Peyer's patch (tissue), 4 donors: ENCODE measurements around the gene TMEM119.

Source experiments
- CTCF ChIP-seq, 6 experiments: fragments of 450-650 bp in 4 of 6; fragments of 200-600 bp in 2 of 6; sonication (generic) in 1 of 6; IDR thresholded peaks; one replicate each; pipeline ENCODE4 v1.5.1; 2017 to 2019; ENCODE audit warnings: antibody characterized with exemption in 6 of 6, mild to moderate bottlenecking in 3 of 6, moderate library complexity in 1 of 6
- POLR2A ChIP-seq, 2 donors: fragments of 450-650 bp; IDR thresholded peaks; one replicate each; pipeline ENCODE4 v1.5.1; 2017; ENCODE audit warnings: antibody characterized with exemption in 2 of 2, mild to moderate bottlenecking in 2 of 2, moderate library complexity in 2 of 2

- TF ChIP-seq POLR2A (IDR thresholded peaks at IDR 0.05): no peak
- TF ChIP-seq CTCF (IDR thresholded peaks at IDR 0.05): no peak
Observed at GRCh38 chr12:108644811-108645120, 46.9 kb upstream of the TMEM119 start.
